ENCODE measurements around the gene PIK3CG.
"Not testable (repeated sequence)": the region's sequence is repeated elsewhere in the genome, so short reads cannot be mapped to it uniquely, and the experiment has no call there.

PIK3CG gene

DNA sequence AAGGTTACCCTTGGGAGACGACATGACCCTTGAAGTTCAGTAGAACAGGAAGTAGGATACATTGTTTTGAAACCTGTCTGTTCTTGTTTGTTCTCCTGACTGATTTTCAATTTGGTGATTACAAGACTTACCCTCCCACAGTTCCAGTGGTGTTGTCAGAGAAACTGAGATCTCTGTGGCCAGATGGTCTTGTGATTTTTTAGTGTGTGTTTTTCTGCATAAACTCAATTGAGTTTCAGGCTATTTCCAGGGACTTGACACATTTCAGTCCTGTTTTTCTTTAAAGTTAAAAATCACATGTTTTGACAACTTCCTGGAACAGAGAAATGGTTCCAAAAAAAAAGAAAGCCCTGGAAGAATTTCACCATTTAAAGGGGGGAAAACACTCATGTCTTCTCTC lies 22.3 kb downstream of the PIK3CG start:
- no peak for DNase-seq (ENCODE audit: low spot score)

DNA sequence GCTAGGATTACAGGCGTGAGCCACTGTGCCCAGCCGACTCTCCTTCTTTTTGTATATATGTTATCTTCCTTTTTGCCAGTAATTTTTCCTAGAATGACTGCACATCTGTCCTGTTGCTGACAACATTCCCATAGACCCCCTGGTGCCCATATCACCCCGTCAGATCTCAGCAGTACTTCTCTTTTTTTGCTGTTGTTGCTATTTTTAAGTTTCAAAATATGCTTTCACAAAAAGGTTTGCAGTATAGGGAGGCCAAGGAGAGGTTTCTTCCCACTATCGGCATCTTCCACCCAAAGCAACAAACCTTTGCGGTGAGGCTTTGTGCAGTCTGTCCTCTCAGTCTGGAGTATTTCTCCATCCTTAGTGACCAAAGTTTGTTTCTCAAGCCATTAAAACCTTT lies 23.1 kb downstream of the PIK3CG start:
- no peak for DNase-seq (ENCODE audit: low spot score)

DNA sequence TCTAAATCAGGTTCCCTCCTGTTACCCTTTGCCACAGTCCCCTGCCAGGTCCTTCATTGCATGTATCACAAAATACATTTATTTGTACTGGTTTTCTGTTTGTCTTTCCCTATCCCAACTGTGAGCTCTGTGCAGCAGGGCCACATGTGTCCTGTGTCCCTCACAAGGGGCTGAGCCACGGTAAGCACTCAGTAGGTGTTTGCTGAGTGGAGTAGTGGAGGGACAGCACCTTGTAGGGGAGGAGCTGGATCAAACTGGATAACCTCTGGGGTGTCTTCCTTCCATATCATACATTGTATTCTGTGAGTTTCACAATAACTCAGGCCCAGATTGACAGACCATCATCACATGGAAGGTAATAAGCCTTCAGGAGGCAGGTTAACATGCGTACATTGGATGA lies 25.9 kb downstream of the PIK3CG start:
- no peak for DNase-seq (ENCODE audit: low spot score)

- DNase-seq (ENCODE audit: low spot score) = peak; percentile 20
These were observed 26.7 kb downstream of the PIK3CG start for GRCh38 chr7:106891548-106892410.

- DNase-seq (ENCODE audit: low spot score) = no peak
These were observed 28.5 kb downstream of the PIK3CG start for GRCh38 chr7:106893591-106893990.

DNA sequence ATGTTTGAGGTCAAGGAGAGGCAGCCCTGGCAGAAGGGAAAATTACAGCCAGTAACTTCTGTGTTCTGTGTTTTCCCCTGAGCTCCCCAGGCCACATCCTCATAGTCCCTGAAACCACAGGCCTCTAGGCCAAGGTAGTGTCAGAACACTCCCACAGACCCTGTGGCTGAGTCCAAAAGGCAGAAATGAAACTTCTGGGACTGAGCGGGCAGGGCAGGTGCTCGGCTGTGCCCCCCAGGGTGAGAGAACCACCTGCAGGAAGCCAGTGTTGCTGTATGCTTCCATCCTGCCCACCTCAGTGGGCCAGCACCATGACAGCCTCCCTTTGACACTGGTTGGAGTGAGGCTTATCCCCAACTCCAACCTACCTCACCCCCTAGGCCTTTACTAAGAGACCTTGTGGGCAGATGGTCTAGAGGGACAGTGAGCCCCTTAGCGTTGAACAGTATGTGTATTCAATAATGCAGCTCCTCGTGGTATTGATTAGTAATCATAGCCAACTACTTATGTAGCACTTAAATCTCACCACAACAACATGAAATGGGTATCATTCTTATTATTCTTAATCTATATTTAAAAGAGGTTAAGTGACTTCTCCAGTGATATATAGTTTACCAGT lies 30.3 kb downstream of the PIK3CG start:
- no peak for DNase-seq (ENCODE audit: low spot score)

DNA sequence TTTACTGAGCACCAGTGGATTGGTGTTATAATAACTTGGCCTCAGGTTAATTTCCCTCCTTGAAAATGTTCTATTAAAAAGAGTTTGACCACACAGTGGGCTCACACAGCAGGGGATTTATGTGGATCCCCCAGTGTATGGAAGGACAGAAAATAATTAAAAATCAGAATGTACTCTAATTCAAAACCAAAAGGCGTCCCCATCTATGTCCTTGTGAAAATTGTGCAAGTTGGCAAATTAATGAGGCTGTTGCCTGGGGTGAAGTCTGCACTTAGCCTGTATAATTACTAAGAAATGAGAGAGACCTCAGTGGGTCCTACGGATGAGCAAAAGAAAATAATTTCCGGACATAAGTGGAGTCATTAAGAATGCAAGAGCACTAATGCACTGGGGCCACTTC lies 31.1 kb downstream of the PIK3CG start:
- DNase-seq (ENCODE audit: low spot score) = no peak

- DNase-seq (ENCODE audit: low spot score) = not testable (repeated sequence)
These were observed 32.5 kb downstream of the PIK3CG start for GRCh38 chr7:106897553-106897952.

GRCh38 chr7:106898967-106899366 lies 33.9 kb downstream of the PIK3CG start:
- DNase-seq (ENCODE audit: low spot score) = not testable (repeated sequence)

- no peak for DNase-seq (ENCODE audit: low spot score)
These were observed 36.9 kb downstream of the PIK3CG start for GRCh38 chr7:106901828-106902441.

DNA sequence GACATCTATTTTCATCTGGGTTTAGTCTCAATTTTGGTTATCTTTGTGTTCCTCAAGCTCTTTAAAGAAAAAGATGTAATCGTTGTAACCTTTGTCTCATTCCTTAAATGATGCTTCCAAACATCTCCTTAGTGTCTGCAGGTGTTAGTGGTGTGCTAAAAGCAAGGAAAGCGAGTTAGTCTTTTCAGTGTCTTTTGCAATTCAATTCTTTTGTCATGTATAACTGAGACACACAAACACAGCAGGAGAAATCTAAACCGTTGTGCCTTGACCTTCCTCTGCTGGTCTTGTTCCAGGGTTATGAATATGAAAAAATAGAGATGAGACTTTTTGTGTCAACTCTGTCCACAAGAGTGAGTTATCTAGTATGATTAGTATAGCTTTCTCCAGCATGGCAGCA lies 40.7 kb downstream of the PIK3CG start:
- DNase-seq (ENCODE audit: low spot score) = no peak

- no peak for DNase-seq (ENCODE audit: low spot score)
These were observed 46.9 kb downstream of the PIK3CG start for GRCh38 chr7:106911959-106912358.

DNA sequence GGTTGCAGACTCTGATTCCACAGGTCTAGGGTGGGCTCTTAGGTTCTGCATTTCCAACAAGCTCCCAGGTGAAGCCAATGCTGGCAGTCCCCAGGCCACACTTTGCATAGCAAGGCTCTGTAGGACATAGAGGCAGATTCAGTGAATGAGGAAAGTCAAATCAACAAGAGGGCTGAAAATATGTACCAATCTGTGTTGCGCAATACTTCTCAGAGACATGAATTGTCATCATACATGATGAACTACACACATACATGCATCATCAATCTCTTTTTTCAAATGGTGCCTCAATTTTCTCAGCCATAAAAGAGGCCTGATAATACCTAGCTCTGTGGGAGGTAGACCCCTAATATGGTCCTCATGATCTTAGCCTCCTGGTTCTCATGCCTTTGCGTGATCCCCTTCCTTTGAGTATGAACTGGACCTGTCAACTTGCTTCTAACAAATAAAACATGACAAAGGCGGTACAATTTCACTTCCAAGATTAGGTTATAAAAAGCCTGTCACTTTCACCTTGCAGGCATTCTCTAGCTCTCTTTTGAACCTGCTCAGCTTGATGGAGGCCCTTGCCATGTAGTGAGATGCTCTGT lies 49.0 kb downstream of the PIK3CG start:
- DNase-seq (ENCODE audit: low spot score) = no peak

GRCh38 chr7:106915407-106915806 lies 50.3 kb downstream of the PIK3CG start:
- DNase-seq (ENCODE audit: low spot score) = no peak

- no peak for DNase-seq (ENCODE audit: low spot score)
These were observed 50.8 kb downstream of the PIK3CG start for GRCh38 chr7:106915873-106916272.

DNA sequence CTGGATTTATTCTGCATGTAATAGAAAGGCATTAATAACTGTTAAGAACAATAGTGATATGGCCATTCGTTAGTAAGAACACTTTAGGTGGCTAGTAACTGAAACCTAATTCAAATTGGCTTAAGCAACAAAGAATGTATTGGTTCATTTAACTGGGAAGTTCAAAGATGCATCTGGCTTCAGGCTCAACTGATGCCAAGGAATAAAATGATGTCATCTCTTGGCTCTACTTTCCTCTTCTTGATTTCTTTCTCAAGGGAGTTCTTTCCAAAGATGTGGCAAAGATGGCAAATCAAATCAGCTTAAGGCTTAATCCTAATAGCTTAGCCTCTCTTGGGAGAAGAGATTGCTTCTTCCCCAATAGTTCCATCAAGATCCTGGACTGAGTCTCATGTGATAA lies 51.6 kb downstream of the PIK3CG start:
- no peak for DNase-seq (ENCODE audit: low spot score)

- DNase-seq (ENCODE audit: low spot score) = no peak
These were observed 53.9 kb downstream of the PIK3CG start for GRCh38 chr7:106918991-106919390.

- not testable (repeated sequence) for DNase-seq (ENCODE audit: low spot score)
These were observed 59.4 kb downstream of the PIK3CG start for GRCh38 chr7:106924468-106924867.

DNA sequence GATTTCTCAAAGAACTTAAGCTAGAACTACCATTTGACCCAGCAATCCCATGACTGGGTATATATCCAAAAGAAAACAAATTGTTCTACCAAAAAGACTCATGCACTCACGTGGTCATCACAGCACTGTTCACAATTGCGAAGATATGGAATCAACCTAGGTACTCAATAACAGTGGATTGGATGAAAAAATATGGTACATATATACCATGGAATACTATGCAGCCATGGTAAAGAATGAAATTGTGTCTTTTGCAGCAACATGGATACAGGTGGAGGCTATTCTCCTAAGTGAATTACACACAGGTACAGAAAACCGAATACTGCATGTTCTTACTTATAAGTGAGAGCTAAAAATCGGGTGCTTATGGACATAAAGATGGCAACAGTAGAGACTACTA lies 61.8 kb downstream of the PIK3CG start:
- no peak for DNase-seq (ENCODE audit: low spot score)

- no peak for DNase-seq (ENCODE audit: low spot score)
These were observed 62.5 kb downstream of the PIK3CG start for GRCh38 chr7:106927536-106927935.

GRCh38 chr7:106929616-106930015 lies 64.5 kb downstream of the PIK3CG start:
- DNase-seq (ENCODE audit: low spot score) = not testable (repeated sequence)

DNA sequence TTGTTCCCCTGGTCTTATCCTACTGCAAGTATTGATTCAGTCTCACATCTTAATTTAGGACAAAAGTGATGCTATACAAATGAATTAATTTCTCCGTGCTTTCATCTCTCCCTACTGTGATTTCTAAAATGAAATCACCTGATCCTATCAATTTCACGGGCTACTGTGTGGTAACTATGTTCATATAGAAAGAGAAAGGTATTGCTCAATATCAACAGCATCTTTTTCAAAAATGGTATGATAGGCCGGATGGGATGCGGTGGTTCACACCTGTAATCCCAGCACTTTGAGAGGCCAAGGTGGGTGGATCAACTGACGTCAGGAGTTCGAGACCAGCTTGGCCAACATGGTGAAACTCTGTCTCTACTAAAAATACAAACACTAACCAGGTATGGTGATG lies 71.2 kb downstream of the PIK3CG start:
- no peak for DNase-seq (ENCODE audit: low spot score)

GRCh38 chr7:106938122-106938521 lies 73.0 kb downstream of the PIK3CG start:
- DNase-seq (ENCODE audit: low spot score) = not testable (repeated sequence)
